Lower leg skin (tissue), 4 donors: Measurements from ENCODE around the gene MZF1. TPM values are rescaled to one million over a fixed set of nuclear protein-coding genes. Genes with fewer than 3 reads are reported as not detected.

Experiments
- DNase-seq, 2 donors: peaks; one replicate each; pipeline ENCODE4 v3.0.0-alpha.2; 2019; ENCODE audit warnings: low spot score in 2 of 2
- H3K4me3 ChIP-seq: fragments of 200-600 bp; sonication (generic); 2 replicates; pipeline ENCODE4 v1.5.1; 2017; ENCODE audit warnings: mild to moderate bottlenecking, low read depth; ENCODE audit not compliant: poor library complexity, severe bottlenecking
- CTCF ChIP-seq, 3 donors: fragments of 450-650 bp; IDR thresholded peaks; one replicate each; pipeline ENCODE4 v1.5.1; 2016; ENCODE audit warnings: antibody characterized with exemption in 3 of 3, mild to moderate bottlenecking in 3 of 3, moderate library complexity in 2 of 3
- POLR2A ChIP-seq, 2 donors: fragments of 450-650 bp; IDR thresholded peaks; one replicate each; pipeline ENCODE4 v1.6.1; 2016 to 2017; ENCODE audit warnings: antibody characterized with exemption in 2 of 2, mild to moderate bottlenecking in 1 of 2, moderate library complexity in 1 of 2
- WGBS, 2 donors: methylation state at CpG; one replicate each; pipeline ENCODE4 v1.1.5; 2018; 5-methylcytosine and 5-hydroxymethylcytosine counted together
- intact Hi-C: fragments of 100-400 bp; cut with DNase I; formaldehyde crosslinking; loops from one replicate; pipeline ENCODE4 v1.15.0; 2023; ENCODE audit warnings: low total_unique reads
- total RNA-seq, 4 donors: library from RNA; depleted of rRNA; stranded (reverse); fragments of >200 nt; gene quantifications; one replicate each; pipeline ENCODE4 v1.1.0, GENCODE V29; 2016

MZF1 gene
- total RNA-seq, 4 donors from 2014 or later, result 14.8 to 34.7 (median 27.6) TPM

GRCh38 chr19:58551577-58552471 is 21.3 kb downstream of the MZF1 start:
- H3K4me3 ChIP-seq, result no peak overlapping the region
- 92 to 94% methylated on average over 18 of the region's 18 CpGs for WGBS, 2 donors
- intact Hi-C loops, result no loop called here
- DNase-seq, result no peak
- TF ChIP-seq POLR2A (IDR thresholded peaks at IDR 0.05) (no peak), CTCF (IDR thresholded peaks at IDR 0.05) (no peak)

GRCh38 chr19:58551123-58551497 is 22.0 kb downstream of the MZF1 start:
- TF ChIP-seq CTCF (IDR thresholded peaks at IDR 0.05) (no peak), POLR2A (IDR thresholded peaks at IDR 0.05) (no peak)
- intact Hi-C loops, result no loop called here
- H3K4me3 ChIP-seq, result no peak overlapping the region
- 45 to 58% methylated on average over 1 of the region's 1 CpG for WGBS, 2 donors
- no peak for DNase-seq

DNA sequence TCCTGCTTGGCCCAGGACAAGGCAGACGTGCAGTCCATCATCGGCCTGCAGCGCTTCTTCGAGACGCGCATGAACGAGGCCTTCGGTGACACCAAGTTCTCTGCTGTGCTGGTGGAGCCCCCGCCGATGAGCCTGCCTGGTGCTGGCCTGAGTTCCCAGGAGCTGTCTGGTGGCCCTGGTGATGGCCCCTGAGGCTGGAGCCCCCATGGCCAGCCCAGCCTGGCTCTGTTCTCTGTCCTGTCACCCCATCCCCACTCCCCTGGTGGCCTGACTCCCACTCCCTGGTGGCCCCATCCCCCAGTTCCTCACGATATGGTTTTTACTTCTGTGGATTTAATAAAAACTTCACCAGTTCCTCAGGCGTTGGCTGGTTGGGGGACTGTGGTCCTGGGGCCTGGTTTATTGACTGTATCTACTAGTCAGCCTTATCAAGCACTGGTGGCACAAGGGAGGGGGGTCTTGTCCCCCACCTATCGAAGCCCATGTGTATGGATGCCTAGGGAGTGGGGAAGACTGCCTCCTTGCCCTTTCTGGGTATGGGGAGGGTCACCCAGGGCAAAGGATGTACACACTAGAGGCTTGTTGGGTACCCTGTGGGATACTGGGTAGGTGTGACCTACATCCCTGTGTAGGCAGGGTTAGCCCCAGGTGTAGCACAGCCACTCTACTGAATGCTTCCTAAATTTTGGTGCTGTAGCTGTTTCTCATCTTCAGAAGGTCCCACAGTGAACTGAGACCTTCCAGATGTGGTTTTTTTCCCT is 22.6 kb downstream of the MZF1 start:
- DNase-seq, result no peak
- intact Hi-C loops, result no loop called here
- WGBS, 2 donors, result 83 to 84% methylated on average over 13 of the region's 13 CpGs
- TF ChIP-seq POLR2A (IDR thresholded peaks at IDR 0.05) (no peak), CTCF (IDR thresholded peaks at IDR 0.05) (no peak)
- no peak overlapping the region for H3K4me3 ChIP-seq

- no peak for TF ChIP-seq CTCF (IDR thresholded peaks at IDR 0.05)
- no peak for TF ChIP-seq POLR2A (IDR thresholded peaks at IDR 0.05)
- no peak overlapping the region for H3K4me3 ChIP-seq
- intact Hi-C loops, result no loop called here
- no peak for DNase-seq
- 83 to 86% methylated on average over 11 of the region's 11 CpGs for WGBS, 2 donors
These were observed 23.3 kb downstream of the MZF1 start for GRCh38 chr19:58549664-58550361.

DNA sequence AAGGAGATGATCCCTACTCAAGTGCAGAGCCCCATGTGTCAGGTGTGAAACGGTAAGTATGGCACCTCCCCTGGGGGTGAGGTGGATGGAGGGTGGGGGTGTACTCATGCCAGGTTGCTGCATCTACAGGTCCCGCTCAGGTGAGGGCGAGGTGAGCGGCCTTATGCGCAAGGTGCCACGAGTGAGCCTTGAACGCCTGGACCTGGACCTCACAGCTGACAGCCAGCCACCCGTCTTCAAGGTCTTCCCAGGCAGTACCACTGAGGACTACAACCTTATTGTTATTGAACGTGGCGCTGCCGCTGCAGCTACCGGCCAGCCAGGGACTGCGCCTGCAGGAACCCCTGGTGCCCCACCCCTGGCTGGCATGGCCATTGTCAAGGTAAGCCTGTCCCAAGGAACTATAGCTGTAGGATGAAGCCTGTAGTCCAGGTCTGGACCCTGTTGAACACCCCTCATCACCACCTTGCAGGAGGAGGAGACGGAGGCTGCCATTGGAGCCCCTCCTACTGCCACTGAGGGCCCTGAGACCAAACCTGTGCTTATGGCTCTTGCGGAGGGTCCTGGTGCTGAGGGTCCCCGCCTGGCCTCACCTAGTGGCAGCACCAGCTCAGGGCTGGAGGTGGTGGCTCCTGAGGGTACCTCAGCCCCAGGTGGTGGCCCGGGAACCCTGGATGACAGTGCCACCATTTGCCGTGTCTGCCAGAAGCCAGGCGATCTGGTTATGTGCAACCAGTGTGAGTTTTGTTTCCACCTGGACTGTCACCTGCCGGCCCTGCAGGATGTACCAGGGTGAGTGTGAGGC is 24.1 kb downstream of the MZF1 start:
- no peak for TF ChIP-seq POLR2A (IDR thresholded peaks at IDR 0.05)
- no peak for TF ChIP-seq CTCF (IDR thresholded peaks at IDR 0.05)
- WGBS, 2 donors, result 89% methylated on average over 19 of the region's 20 CpGs
- DNase-seq, result no peak
- H3K4me3 ChIP-seq, result no peak overlapping the region
- intact Hi-C loops, result no loop called here
